Stimulated activated memory B cell treated with anti-CD40 and anti-IgM and Interleukin-4, amounts not matched to agents 10 μg/mL and 1 μg/mL and 100 μg/mL, for 72 hours (primary cell): ENCODE data around the gene ATP4B.

Source experiments
- ATAC-seq: fragments of 150-1000 bp; cut with Tn5 transposase; 2 replicates; pipeline ENCODE4 v1.10.0; 2021
- H3K27ac Mint-ChIP-seq: one replicate; pipeline ENCODE4 v1.8.0; 2022; ENCODE audit warnings: mild to moderate bottlenecking, mixed read lengths
- H3K27me3 Mint-ChIP-seq: one replicate; pipeline ENCODE4 v1.8.0; 2022; ENCODE audit warnings: mixed read lengths
- H3K36me3 Mint-ChIP-seq: one replicate; pipeline ENCODE4 v1.8.0; 2022; ENCODE audit warnings: mixed read lengths
- H3K4me1 Mint-ChIP-seq: one replicate; pipeline ENCODE4 v1.8.0; 2022; ENCODE audit warnings: mixed read lengths
- H3K4me3 Mint-ChIP-seq: one replicate; pipeline ENCODE4 v1.8.0; 2022; ENCODE audit warnings: mild to moderate bottlenecking, moderate library complexity, mixed read lengths
- H3K9me3 Mint-ChIP-seq: one replicate; pipeline ENCODE4 v1.8.0; 2022; ENCODE audit warnings: mixed read lengths

Gene ATP4B

GRCh38 chr13:113663934-113664333 lies 5.9 kb upstream of the ATP4B start:
- H3K36me3 Mint-ChIP-seq, result peaks cover 11% of the 10 kb centered on the region
- H3K27me3 Mint-ChIP-seq, result peaks cover 18% of the 10 kb centered on the region
- H3K4me3 Mint-ChIP-seq, result no peak overlapping the region
- H3K4me1 Mint-ChIP-seq, result no peaks in the 10 kb centered on the region
- H3K9me3 Mint-ChIP-seq, result peaks cover 7% of the 10 kb centered on the region
- no peak for ATAC-seq
- H3K27ac Mint-ChIP-seq, result no peak overlapping the region

GRCh38 chr13:113661509-113661908 lies 3.5 kb upstream of the ATP4B start:
- H3K9me3 Mint-ChIP-seq, result peaks cover 7% of the 10 kb centered on the region
- no peak for ATAC-seq
- peaks cover 11% of the 10 kb centered on the region for H3K36me3 Mint-ChIP-seq
- no peaks in the 10 kb centered on the region for H3K4me1 Mint-ChIP-seq
- H3K27ac Mint-ChIP-seq, result no peak overlapping the region
- peaks cover 19% of the 10 kb centered on the region for H3K27me3 Mint-ChIP-seq
- H3K4me3 Mint-ChIP-seq, result no peak overlapping the region

- Mint-ChIP-seq H3K4me1 (no peaks in the 10 kb centered on the region), H3K36me3 (peaks cover 11% of the 10 kb centered on the region), H3K27me3 (peaks cover 19% of the 10 kb centered on the region), H3K4me3 (no peak overlapping the region), H3K27ac (no peak overlapping the region), H3K9me3 (peaks cover 7% of the 10 kb centered on the region)
- no peak for ATAC-seq
Measured at GRCh38 chr13:113660066-113660465, 2.1 kb upstream of the ATP4B start.

GRCh38 chr13:113659337-113659736 lies 1.3 kb upstream of the ATP4B start:
- no peak overlapping the region for H3K27ac Mint-ChIP-seq
- H3K4me1 Mint-ChIP-seq, result no peaks in the 10 kb centered on the region
- H3K9me3 Mint-ChIP-seq, result peaks cover 7% of the 10 kb centered on the region
- no peak for ATAC-seq
- peaks cover 19% of the 10 kb centered on the region for H3K27me3 Mint-ChIP-seq
- H3K36me3 Mint-ChIP-seq, result peaks cover 11% of the 10 kb centered on the region
- no peak overlapping the region for H3K4me3 Mint-ChIP-seq

- H3K27me3 Mint-ChIP-seq, result peaks cover 19% of the 10 kb centered on the region
- no peaks in the 10 kb centered on the region for H3K4me1 Mint-ChIP-seq
- peaks cover 11% of the 10 kb centered on the region for H3K36me3 Mint-ChIP-seq
- H3K9me3 Mint-ChIP-seq, result peaks cover 7% of the 10 kb centered on the region
- no peak for ATAC-seq
- no peak overlapping the region for H3K27ac Mint-ChIP-seq
- H3K4me3 Mint-ChIP-seq, result no peak overlapping the region
Measured at GRCh38 chr13:113658836-113659235, 838 bp upstream of the ATP4B start.

GRCh38 chr13:113656831-113657671 lies 947 bp downstream of the ATP4B start:
- no peak overlapping the region for H3K4me3 Mint-ChIP-seq
- ATAC-seq, result no peak
- peaks cover 19% of the 10 kb centered on the region for H3K27me3 Mint-ChIP-seq
- H3K9me3 Mint-ChIP-seq, result peaks cover 7% of the 10 kb centered on the region
- peaks cover 11% of the 10 kb centered on the region for H3K36me3 Mint-ChIP-seq
- no peak overlapping the region for H3K27ac Mint-ChIP-seq
- no peaks in the 10 kb centered on the region for H3K4me1 Mint-ChIP-seq

GRCh38 chr13:113656003-113656588 lies 1.9 kb downstream of the ATP4B start:
- Mint-ChIP-seq H3K4me1 (no peaks in the 10 kb centered on the region), H3K4me3 (no peak overlapping the region), H3K9me3 (peaks cover 3% of the 10 kb centered on the region), H3K27ac (no peak overlapping the region), H3K27me3 (peaks cover 13% of the 10 kb centered on the region), H3K36me3 (peaks cover 7% of the 10 kb centered on the region)
- ATAC-seq, result no peak

- Mint-ChIP-seq H3K36me3 (peaks cover under 1% of the 10 kb centered on the region), H3K4me1 (no peaks in the 10 kb centered on the region), H3K9me3 (no peaks in the 10 kb centered on the region), H3K4me3 (no peak overlapping the region), H3K27ac (no peak overlapping the region), H3K27me3 (peaks cover 9% of the 10 kb centered on the region)
- no peak for ATAC-seq
Measured at GRCh38 chr13:113655346-113656002, 2.5 kb downstream of the ATP4B start.

- H3K27me3 Mint-ChIP-seq, result peaks cover 9% of the 10 kb centered on the region
- no peaks in the 10 kb centered on the region for H3K9me3 Mint-ChIP-seq
- H3K4me1 Mint-ChIP-seq, result no peaks in the 10 kb centered on the region
- no peak overlapping the region for H3K27ac Mint-ChIP-seq
- no peak for ATAC-seq
- peaks cover 5% of the 10 kb centered on the region for H3K36me3 Mint-ChIP-seq
- no peak overlapping the region for H3K4me3 Mint-ChIP-seq
Measured at GRCh38 chr13:113654591-113655345, 3.2 kb downstream of the ATP4B start.

- H3K4me1 Mint-ChIP-seq, result no peaks in the 10 kb centered on the region
- no peak overlapping the region for H3K27ac Mint-ChIP-seq
- peaks cover 9% of the 10 kb centered on the region for H3K27me3 Mint-ChIP-seq
- no peaks in the 10 kb centered on the region for H3K9me3 Mint-ChIP-seq
- ATAC-seq, result no peak
- H3K36me3 Mint-ChIP-seq, result peaks cover 6% of the 10 kb centered on the region
- H3K4me3 Mint-ChIP-seq, result no peak overlapping the region
Measured at GRCh38 chr13:113654175-113654560, 3.8 kb downstream of the ATP4B start.

- Mint-ChIP-seq H3K27ac (no peak overlapping the region), H3K4me1 (no peaks in the 10 kb centered on the region), H3K27me3 (peaks cover 9% of the 10 kb centered on the region), H3K36me3 (peaks cover 7% of the 10 kb centered on the region), H3K9me3 (no peaks in the 10 kb centered on the region), H3K4me3 (no peak overlapping the region)
- ATAC-seq, result no peak
Measured at GRCh38 chr13:113653264-113654174, 4.5 kb downstream of the ATP4B start.

- Mint-ChIP-seq H3K9me3 (no peaks in the 10 kb centered on the region), H3K27ac (no peak overlapping the region), H3K4me3 (no peak overlapping the region), H3K27me3 (peaks cover under 1% of the 10 kb centered on the region), H3K36me3 (peaks cover 16% of the 10 kb centered on the region), H3K4me1 (no peaks in the 10 kb centered on the region)
- peak; percentile 45 for ATAC-seq
Measured at GRCh38 chr13:113652404-113653263, 5.4 kb downstream of the ATP4B start.

GRCh38 chr13:113651511-113652403 lies 6.2 kb downstream of the ATP4B start:
- Mint-ChIP-seq H3K4me1 (peaks cover 4% of the 10 kb centered on the region), H3K4me3 (no peak overlapping the region), H3K36me3 (peaks cover 18% of the 10 kb centered on the region), H3K27ac (no peak overlapping the region), H3K27me3 (no peaks in the 10 kb centered on the region), H3K9me3 (no peaks in the 10 kb centered on the region)
- no peak for ATAC-seq
